ENCODE results near the gene DNAL4.

DNAL4 gene

DNA sequence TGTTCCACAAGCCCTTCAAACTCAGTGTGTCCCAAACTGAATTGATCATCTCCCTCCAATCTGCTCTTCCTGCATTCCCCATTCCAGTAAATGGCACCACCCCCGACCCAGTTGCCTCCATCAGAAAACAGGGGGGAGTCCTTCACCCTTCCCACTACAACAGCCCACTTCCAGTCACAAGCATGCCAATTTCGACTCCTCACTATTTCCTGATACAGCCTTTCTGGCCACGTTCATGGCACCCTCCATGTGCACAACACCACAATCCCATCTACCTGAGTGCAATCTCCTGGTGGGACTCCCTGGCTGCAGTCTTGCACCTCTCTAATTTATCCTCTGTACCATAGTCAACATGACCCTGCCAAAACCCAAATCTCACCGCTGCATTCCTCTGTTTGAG is 1.6 kb upstream of the DNAL4 start:
- DNase-seq (ENCODE audit: insufficient read length, low spot score) = no peak
- no peak for TF ChIP-seq POU2F2 (IDR thresholded peaks at IDR 0.05; ENCODE audit: low read depth, low read length)
- no peak for TF ChIP-seq PAX5 (IDR thresholded peaks at IDR 0.05; ENCODE audit: insufficient read depth, low read length, severe bottlenecking)
- no peak for TF ChIP-seq POLR2A (IDR thresholded peaks at IDR 0.05; ENCODE audit: low read depth, low read length)
- TF ChIP-seq POLR2AphosphoS5 (IDR thresholded peaks at IDR 0.05; ENCODE audit: low read depth, low read length) = no peak
- no peak for TF ChIP-seq TAF1 (IDR thresholded peaks at IDR 0.05; ENCODE audit: low read depth, low read length)
- TF ChIP-seq SPI1 (IDR thresholded peaks at IDR 0.05; ENCODE audit: low read depth, low read length) = no peak
- no peak for FAIRE-seq

DNA sequence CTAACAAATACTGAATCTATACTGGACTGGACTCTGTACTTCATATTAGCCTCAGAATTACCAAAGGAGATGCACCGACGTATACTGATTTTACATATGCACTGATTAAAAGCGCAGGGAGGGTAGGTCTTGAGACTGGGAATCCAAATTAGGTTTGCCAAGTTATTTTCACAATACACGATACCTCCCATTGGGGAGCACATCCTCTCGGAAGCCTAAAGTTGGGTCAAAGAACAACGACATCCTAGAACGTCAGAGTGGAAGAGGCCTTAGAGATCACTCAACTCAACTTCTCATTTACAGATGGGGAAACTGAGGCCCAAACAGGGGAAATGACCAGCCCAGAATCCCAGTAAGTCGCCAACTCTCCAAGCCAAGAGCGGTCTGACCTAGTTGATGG is 626 bp downstream of the DNAL4 start:
- FAIRE-seq = peak; percentile 16
- TF ChIP-seq TAF1 (IDR thresholded peaks at IDR 0.05; ENCODE audit: low read depth, low read length) (no peak), SPI1 (IDR thresholded peaks at IDR 0.05; ENCODE audit: low read depth, low read length) (no peak), POLR2AphosphoS5 (IDR thresholded peaks at IDR 0.05; ENCODE audit: low read depth, low read length) (no peak), POLR2A (IDR thresholded peaks at IDR 0.05; ENCODE audit: low read depth, low read length) (no peak)
- DNase-seq (ENCODE audit: insufficient read length, low spot score) = no peak

- FAIRE-seq (peak; percentile 31), DNase-seq (ENCODE audit: insufficient read length, low spot score) (no peak)
- no peak for TF ChIP-seq PAX5 (IDR thresholded peaks at IDR 0.05; ENCODE audit: insufficient read depth, low read length, severe bottlenecking)
- no peak for TF ChIP-seq POLR2A (IDR thresholded peaks at IDR 0.05; ENCODE audit: low read depth, low read length)
- TF ChIP-seq POLR2AphosphoS5 (IDR thresholded peaks at IDR 0.05; ENCODE audit: low read depth, low read length) = no peak
- TF ChIP-seq SPI1 (IDR thresholded peaks at IDR 0.05; ENCODE audit: low read depth, low read length) = no peak
- TF ChIP-seq TAF1 (IDR thresholded peaks at IDR 0.05; ENCODE audit: low read depth, low read length) = no peak
- TF ChIP-seq POU2F2 (IDR thresholded peaks at IDR 0.05; ENCODE audit: low read depth, low read length) = no peak
Measured at GRCh38 chr22:38792833-38793232, 1.1 kb downstream of the DNAL4 start.

- TF ChIP-seq POLR2AphosphoS5 (IDR thresholded peaks at IDR 0.05; ENCODE audit: low read depth, low read length) (no peak), SPI1 (IDR thresholded peaks at IDR 0.05; ENCODE audit: low read depth, low read length) (no peak), PAX5 (IDR thresholded peaks at IDR 0.05; ENCODE audit: insufficient read depth, low read length, severe bottlenecking) (no peak), POLR2A (IDR thresholded peaks at IDR 0.05; ENCODE audit: low read depth, low read length) (no peak), POU2F2 (IDR thresholded peaks at IDR 0.05; ENCODE audit: low read depth, low read length) (no peak), TAF1 (IDR thresholded peaks at IDR 0.05; ENCODE audit: low read depth, low read length) (no peak)
- no peak for FAIRE-seq
Measured at GRCh38 chr22:38789606-38790005, 4.3 kb downstream of the DNAL4 start.

GRCh38 chr22:38788846-38789245 is 5.1 kb downstream of the DNAL4 start:
- no peak for TF ChIP-seq POLR2AphosphoS5 (IDR thresholded peaks at IDR 0.05; ENCODE audit: low read depth, low read length)
- no peak for TF ChIP-seq POLR2A (IDR thresholded peaks at IDR 0.05; ENCODE audit: low read depth, low read length)
- no peak for TF ChIP-seq SPI1 (IDR thresholded peaks at IDR 0.05; ENCODE audit: low read depth, low read length)
- TF ChIP-seq POU2F2 (IDR thresholded peaks at IDR 0.05; ENCODE audit: low read depth, low read length) = no peak
- TF ChIP-seq PAX5 (IDR thresholded peaks at IDR 0.05; ENCODE audit: insufficient read depth, low read length, severe bottlenecking) = no peak
- no peak for TF ChIP-seq TAF1 (IDR thresholded peaks at IDR 0.05; ENCODE audit: low read depth, low read length)
- DNase-seq (ENCODE audit: insufficient read length, low spot score) (no peak), FAIRE-seq (no peak)

More at GRCh38 chr22:38789606-38790005, 4.3 kb downstream of the DNAL4 start:
- DNase-seq (ENCODE audit: insufficient read length, low spot score) = no peak

DNA sequence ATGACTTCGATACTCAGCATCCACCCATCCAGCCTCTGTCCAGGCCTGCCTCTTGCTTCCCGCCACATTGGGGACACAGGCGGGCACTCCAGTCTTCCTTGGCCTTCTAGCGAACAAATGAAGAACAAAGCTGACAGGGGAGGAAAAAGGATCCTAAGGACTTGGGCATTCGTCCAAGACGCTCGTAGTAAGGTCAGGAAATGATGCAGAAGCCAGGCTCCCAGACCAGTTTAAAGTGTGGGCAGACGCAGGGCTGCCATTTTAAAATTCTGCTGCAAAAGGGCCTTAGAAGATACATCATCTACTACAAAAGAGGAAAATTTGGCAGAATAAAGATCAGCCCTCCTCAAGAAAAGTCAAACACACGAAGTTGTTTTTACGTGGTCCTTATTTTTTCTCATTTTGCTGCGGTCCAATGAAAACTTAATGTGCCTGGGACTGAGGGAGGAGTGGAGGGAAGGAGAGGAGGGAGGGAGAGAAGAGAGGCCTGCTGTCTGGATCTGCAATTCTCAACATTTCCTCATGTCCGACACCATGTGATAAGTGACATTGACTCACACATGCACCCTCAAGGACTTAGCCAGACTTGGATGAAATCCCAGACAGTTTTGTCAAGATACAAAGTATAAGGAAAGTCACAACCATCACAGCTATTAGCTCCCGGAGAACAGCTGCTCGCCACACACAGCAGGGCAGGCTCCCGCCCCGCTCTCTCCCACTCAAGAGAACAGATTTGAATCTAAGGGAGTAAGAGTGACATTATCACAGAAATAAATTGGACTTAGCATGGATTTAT is 5.7 kb downstream of the DNAL4 start:
- TF ChIP-seq POLR2AphosphoS5 (IDR thresholded peaks at IDR 0.05; ENCODE audit: low read depth, low read length) = no peak
- no peak for TF ChIP-seq TAF1 (IDR thresholded peaks at IDR 0.05; ENCODE audit: low read depth, low read length)
- TF ChIP-seq PAX5 (IDR thresholded peaks at IDR 0.05; ENCODE audit: insufficient read depth, low read length, severe bottlenecking) = no peak
- no peak for TF ChIP-seq SPI1 (IDR thresholded peaks at IDR 0.05; ENCODE audit: low read depth, low read length)
- TF ChIP-seq POU2F2 (IDR thresholded peaks at IDR 0.05; ENCODE audit: low read depth, low read length) = no peak
- no peak for TF ChIP-seq POLR2A (IDR thresholded peaks at IDR 0.05; ENCODE audit: low read depth, low read length)
- no peak for DNase-seq (ENCODE audit: insufficient read length, low spot score)
- no peak for FAIRE-seq

DNA sequence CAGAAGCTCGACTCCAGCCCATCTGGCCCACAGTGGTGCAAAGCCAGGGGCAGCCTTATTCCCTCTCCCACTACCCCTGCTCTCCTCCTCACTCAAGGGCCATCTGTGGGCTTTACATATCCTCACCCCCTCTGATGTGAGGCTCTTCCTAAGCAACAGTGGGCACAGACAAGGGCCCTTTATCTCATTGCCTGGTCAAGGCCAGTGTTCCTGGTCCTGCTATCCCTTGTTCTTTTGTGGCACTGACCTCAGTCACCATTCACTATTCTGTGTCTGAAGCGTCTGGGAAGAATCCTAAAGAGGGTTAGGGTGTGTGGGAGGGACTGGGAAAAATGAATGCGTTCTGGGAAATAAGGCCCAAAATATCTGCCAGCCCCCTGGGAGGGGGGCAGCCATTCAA is 7.3 kb downstream of the DNAL4 start:
- no peak for FAIRE-seq
- TF ChIP-seq TAF1 (IDR thresholded peaks at IDR 0.05; ENCODE audit: low read depth, low read length) (no peak), SPI1 (IDR thresholded peaks at IDR 0.05; ENCODE audit: low read depth, low read length) (no peak), POU2F2 (IDR thresholded peaks at IDR 0.05; ENCODE audit: low read depth, low read length) (no peak), PAX5 (IDR thresholded peaks at IDR 0.05; ENCODE audit: insufficient read depth, low read length, severe bottlenecking) (no peak), POLR2A (IDR thresholded peaks at IDR 0.05; ENCODE audit: low read depth, low read length) (no peak), POLR2AphosphoS5 (IDR thresholded peaks at IDR 0.05; ENCODE audit: low read depth, low read length) (no peak)
- no peak for DNase-seq (ENCODE audit: insufficient read length, low spot score)

DNA sequence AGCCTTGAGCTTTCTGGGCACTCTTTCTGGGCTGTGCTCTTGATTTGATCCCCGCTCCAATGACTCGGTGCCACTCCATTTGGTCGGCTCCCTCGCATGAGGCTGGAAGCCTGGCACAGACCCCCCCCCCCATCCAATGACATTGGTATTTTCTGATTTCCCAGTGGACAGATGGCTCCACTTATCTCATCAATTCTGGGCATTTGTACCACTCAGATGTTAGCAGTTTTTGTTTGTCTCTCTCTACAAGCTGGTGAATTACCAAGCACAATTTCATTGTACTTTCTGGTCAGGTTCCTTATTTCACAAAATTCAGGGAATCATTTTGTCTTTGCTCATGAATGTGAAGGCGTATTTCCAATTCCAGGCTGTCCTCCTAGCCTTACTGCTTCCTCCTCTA is 9.1 kb downstream of the DNAL4 start:
- TF ChIP-seq SPI1 (IDR thresholded peaks at IDR 0.05; ENCODE audit: low read depth, low read length) (no peak), POU2F2 (IDR thresholded peaks at IDR 0.05; ENCODE audit: low read depth, low read length) (no peak), POLR2A (IDR thresholded peaks at IDR 0.05; ENCODE audit: low read depth, low read length) (no peak), PAX5 (IDR thresholded peaks at IDR 0.05; ENCODE audit: insufficient read depth, low read length, severe bottlenecking) (no peak), POLR2AphosphoS5 (IDR thresholded peaks at IDR 0.05; ENCODE audit: low read depth, low read length) (no peak), TAF1 (IDR thresholded peaks at IDR 0.05; ENCODE audit: low read depth, low read length) (no peak)
- DNase-seq (ENCODE audit: insufficient read length, low spot score) (no peak), FAIRE-seq (no peak)

- no peak for DNase-seq (ENCODE audit: insufficient read length, low spot score)
- FAIRE-seq = no peak
- TF ChIP-seq POLR2A (IDR thresholded peaks at IDR 0.05; ENCODE audit: low read depth, low read length) = no peak
- no peak for TF ChIP-seq PAX5 (IDR thresholded peaks at IDR 0.05; ENCODE audit: insufficient read depth, low read length, severe bottlenecking)
- TF ChIP-seq SPI1 (IDR thresholded peaks at IDR 0.05; ENCODE audit: low read depth, low read length) = no peak
- no peak for TF ChIP-seq POU2F2 (IDR thresholded peaks at IDR 0.05; ENCODE audit: low read depth, low read length)
- TF ChIP-seq TAF1 (IDR thresholded peaks at IDR 0.05; ENCODE audit: low read depth, low read length) = no peak
- no peak for TF ChIP-seq POLR2AphosphoS5 (IDR thresholded peaks at IDR 0.05; ENCODE audit: low read depth, low read length)
Measured at GRCh38 chr22:38784035-38784434, 9.9 kb downstream of the DNAL4 start.

Measured in GM12891 (cell line).